Retina (tissue), 1 donor: Measurements from ENCODE around the gene MAGEF1.

Experiments
- DNase-seq: peaks from one replicate; pipeline ENCODE4 v3.0.0-alpha.2; 2016

The MAGEF1 gene

DNA sequence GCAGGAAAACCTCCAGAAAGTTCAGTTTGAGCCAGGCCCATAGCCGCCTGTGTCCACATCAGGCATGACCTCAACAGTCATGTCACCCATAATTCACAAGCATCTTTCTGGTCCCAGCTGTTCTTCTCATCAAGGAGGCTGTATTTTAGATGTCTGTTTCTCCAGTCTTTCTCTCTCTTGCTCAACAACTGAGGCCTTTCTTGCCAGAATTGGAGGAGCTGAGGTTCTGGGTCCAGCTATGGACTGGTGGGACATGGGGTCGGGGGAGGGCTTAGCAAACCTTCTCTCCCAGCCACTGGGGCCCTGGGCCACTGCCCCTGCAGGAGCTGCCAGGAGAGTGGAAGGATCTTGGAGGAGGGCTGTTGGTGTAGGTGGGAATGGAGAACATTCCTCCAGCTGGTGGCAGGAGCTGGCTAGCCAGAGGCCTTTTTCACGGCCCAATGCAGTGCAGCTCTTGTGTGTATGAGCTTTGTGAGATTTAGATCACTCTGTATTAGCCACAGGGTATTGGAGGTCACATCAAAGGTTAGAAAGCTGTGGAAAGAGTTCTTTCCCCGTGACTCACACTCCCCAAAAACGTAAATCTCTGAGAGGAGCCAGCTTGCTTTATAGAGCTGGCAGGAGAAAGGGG is 23.5 kb downstream of the MAGEF1 start:
- no peak for DNase-seq

DNA sequence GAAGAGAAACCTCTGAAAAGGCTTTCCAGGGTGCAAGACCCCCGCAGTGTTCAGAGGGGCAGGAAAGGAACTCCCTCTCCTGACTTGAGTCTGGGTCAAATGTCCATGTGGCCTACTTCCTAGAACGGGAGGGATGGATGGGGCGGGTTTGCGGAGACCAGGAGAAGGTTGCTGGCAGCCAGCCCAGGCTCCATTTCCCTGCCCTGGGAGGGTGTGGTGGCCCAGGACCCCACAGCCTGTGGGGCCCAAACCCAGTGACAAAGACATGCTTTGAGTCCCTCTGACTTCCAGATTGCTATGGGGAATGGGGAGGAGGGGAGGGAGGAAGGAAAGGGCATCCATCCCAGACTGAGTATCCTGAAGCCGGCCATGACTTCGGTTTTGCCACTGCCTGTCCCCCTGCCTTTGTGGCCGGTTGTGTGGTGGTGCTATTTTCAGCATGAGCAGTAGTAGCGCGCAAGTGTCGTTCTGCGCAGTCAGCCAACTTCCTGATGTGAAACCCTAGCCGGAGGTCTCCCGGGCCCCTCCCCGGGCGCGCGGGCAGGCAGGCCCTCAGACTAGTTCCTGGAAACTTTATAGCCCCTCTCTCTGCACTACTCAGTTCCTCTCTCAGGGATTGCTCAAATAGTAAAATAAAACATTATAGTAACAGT is 24.4 kb downstream of the MAGEF1 start:
- DNase-seq, result no peak

DNA sequence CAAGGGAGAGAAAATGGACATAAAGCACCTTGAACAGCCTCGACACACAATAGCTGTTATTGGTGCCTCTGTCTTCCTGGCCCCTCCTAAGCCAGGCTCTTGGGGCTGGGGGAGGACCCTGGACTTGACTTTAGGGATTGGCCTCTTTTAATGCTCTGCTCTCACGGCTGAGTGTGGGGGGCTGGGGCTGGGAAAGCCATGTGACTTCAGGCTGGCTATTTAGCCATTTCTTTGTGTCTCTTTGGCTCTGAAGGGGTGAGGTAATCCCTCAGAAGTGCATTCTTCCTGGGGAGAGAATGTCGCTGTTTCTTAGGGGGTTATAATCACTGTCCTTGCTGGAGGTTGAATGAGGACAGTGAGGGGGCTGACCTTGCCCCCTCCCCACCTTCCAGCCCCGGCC is 26.2 kb downstream of the MAGEF1 start:
- peak; percentile 59 for DNase-seq

DNA sequence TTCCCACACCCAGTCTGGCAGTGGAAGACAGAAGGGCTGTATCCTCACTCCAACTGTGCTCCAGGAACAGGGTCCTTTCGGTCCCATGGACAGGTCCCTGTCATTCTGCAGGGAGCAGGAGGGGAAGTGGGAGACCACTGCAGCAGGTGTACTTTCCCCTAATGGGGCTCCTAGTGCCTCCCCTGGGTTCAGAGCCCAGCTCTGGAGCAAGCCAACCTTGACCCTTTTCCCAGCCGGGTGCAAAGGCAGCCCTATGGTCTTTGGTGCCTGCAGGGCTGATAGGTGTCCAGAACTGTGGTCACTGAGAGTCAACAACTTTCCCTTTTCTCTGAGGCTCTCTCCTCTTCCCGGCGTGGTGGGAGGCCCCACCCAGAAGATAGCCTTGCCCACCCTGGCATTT is 26.8 kb downstream of the MAGEF1 start:
- no peak for DNase-seq

DNA sequence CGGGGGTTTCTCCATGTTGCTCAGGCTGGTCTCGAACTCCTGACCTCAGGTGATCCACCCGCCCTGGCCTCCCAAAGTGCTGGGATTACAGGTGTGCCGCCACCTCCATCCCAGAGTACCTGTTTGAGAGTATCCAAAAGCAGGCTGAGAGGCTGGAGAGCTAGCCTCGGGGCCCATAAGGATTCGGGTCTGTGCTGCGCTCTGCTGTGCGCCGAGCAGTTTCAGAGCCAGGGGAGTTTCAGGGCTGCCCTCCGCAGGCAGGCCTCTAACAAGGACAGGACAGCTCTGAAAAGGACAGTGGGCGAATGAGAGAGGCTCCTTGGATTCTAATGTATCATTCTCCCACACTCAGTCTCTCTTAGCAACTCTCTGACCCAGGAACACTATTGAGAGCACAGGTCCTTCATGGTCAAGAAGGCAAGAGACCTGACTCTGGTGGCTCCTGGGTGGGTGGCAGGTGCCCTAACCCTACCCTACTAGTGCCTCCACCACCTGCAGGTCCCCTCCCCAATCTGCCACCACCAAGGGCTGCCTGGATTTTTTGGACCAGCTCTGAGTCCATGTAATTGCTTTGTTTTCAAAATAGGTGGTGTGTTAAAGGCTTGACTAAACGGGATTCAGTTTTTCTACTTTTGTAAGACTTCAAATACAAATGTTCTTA is 27.8 kb downstream of the MAGEF1 start:
- no peak for DNase-seq

DNA sequence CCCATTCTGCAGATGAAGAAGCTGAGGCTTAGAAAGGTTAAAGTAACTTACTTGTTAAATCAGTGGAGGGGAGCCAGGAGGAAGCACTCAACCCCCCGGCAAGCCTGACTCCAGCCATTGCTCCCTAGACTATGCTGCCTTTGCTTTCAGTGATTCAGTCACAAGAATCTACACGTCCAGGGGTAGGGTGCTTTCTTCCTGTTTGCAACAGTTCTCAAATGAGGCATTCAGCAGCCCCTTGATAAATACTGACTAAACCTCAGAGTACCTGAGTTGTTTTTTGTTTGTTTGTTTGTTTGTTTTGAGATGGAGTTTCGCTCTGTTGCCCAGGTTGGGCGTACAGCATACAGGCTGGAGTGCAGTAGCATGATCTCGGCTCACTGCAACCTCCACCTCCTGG is 28.6 kb downstream of the MAGEF1 start:
- DNase-seq, result no peak

DNA sequence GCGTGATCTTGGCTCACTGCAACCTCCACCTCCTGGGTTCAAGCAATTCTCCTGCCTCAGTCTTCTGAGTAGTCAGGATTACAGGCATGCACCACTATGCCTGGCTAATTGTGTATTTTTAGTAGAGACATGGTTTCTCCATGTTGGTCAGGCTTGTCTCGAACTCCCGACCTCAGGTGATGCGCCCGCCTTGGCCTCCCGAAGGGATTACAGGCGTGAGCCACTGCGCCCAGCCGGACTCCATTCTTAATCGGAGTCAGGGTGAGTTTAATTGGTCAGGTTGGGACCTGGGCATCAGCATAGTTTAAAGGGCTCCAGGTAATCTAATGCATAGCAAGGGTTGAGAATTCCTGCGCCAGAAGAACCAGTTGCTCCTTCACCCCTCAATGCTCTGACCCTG is 29.2 kb downstream of the MAGEF1 start:
- DNase-seq, result no peak

DNA sequence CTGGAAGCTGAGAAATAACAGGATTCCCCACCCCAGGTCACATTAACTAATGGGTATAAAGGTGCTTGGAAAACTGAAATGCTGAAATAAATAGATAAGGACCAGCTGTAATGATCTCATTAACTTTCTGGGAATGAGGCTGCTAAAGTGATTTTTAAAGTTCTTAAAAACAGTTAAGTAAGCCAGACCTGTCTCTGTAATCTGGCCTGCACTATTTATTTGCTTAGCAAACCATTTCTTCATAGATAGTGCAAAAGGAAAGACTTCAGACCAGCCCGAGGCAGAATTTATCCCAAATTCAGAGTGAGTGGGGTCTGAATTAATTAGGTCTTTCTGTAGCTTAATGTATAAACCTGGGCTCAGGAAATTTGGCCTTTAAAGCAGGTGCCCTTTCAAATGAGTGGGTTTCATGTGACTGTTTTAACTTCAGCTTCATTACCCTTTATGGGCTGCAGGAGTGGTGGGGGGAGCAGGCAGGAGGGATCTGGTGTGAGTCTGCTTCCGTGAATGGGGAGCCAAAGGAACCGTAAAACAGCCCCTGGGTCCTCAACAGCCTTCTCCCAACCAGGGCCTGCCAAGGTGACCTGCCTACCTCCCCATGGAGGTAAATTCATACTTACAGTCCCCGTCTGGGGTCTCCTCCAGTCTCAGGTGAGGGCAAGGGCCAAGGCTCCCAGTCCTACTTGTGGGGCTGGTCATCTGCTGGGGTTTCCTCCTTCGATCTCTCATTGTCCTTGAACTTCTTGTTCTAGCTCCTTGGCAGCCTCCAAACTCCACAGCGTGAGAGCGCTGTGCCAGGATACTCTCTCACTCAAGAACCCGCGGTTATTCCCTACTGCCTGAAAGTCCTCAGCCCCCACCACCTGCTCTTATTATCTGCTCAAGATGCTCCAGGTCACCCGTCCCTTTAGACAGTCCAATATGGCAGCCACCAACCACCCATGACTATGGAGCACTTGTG is 31.2 kb downstream of the MAGEF1 start:
- DNase-seq, result no peak

DNA sequence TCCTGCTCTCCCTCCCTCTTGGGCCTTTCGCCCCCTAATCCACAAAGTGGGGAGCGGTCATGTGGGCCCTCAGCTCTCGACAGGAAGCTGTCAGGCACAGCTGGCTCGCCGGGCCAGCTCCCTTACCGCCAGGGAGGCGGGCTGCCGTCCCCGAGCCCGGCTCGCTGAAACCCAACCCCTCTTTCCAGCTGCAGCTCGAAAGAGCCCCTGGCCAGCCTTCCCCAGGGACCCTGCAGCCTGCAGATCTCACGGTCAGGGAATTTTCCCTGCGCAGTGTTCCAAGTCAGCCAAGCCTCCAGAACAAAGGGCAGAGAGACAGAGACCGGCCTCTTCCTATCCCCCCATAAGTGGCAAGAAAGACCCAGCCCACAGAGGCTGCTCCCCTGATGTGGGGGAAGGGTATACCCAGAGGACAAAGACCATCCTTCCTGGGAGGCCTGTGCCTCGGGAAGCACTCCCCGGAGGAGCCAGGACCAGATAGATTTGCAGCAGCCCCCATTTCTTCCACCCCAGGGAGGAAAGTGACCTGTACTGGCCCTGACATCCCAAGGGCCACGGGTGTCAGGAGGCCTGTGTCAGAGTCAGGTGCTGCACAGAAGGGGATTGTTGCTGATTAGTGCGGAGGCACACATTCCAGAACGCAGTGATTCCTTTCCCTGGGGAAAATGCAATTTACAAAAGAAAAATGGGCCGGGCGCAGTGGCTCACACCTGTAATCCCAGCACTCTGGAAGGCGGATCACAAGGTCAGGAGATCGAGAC is 32.6 kb downstream of the MAGEF1 start:
- DNase-seq, result peak; percentile 79

DNA sequence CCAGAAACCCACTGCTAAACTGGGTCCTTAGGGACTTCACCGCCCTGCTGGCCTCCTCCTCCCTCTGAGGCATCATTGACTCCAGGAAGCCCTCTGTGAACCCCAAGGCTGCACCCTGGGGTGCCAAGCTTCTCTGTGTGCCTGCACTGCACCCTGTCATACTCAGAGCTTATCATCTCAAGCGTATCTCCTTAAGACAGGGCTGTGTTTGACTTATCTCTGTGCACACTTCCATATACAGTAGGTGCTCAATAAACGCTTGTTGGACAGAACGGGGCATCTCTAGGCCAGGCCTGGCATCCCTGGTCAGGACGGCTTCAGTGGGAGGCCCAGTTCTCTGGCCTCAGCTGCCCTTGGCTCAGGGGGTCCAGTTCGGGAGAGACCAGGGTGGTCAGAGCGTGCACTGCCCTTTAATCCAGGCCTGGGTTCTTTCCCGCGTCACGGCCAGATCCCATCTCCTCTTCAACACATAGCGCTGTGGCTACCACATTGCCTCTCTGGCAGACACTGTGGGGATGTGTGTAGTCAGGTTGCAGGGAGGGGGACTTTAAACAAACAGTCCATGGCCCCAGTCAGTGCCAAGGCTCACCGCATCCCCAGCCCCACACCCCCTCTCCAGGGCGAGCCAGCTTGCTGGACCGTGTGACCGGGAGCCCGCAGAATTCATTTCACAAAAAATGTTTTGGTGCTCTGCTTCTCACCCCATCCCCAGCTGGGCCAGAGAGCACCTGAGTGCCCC is 33.4 kb downstream of the MAGEF1 start:
- peak; percentile 32 for DNase-seq

DNA sequence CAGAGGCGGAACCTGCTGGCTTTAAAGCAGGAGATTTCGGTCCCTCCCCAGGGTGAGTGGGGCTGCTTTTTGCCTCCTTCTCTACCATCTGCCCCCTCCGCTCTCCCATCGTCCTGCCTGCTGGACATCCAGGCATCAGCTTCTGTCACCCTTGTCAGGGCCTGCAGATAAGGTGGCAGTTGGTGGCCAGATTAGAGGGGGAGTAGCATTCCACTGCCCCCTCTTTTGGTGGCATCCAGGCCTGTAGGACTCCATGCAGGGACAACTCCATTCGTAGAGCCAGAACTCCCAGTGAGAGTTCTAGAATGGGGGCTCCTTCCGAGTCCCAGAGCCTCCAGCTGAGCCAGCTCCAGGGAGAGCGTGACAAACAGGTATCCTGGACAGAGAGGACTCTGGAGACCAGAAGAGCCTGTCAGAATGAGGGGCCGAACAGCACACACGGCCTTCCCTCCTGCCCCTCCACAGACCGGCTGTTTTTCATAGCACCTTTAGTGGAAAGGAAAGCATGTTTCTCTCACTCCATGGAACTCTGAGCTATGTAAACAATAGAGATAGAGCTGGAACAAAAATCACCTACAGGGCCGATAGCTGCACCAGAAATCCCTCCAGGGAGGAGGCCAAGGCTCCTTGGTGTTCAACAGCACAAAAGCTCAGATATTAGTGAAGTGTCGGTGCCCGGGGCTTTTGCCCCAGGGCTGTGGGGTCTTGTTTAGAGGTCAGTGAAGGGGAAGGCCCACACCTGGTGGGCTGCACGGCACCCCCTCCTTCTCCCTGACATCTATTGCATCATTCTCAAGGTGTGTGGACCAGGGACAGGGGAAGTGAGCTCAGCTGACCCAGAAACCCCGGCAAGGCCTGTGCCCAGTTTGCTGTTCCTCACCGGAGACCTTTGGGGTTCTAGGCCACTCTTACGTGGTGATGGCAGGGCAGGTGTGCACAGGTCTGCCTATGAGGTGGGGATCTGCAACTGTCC is 34.2 kb downstream of the MAGEF1 start:
- DNase-seq, result peak; percentile 3

DNA sequence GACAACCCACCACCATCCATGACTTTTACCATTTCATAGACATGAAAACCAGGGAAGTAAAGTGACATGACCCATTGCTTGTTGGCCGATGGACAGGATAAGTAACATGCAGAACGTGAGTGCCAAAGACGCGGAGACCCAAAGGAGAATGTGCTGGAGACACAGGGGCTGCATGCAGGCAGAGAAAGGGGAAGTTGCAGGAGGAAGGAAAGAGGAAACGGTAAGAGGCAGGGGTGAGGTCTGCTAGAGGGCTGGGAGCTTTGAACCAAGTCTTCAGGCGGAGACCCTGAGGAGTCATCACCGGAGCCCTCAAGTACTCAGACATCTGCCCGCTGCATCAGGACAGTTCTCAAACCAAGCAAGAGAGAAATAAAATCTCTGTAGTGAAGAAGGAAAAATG is 34.9 kb downstream of the MAGEF1 start:
- DNase-seq, result no peak

DNA sequence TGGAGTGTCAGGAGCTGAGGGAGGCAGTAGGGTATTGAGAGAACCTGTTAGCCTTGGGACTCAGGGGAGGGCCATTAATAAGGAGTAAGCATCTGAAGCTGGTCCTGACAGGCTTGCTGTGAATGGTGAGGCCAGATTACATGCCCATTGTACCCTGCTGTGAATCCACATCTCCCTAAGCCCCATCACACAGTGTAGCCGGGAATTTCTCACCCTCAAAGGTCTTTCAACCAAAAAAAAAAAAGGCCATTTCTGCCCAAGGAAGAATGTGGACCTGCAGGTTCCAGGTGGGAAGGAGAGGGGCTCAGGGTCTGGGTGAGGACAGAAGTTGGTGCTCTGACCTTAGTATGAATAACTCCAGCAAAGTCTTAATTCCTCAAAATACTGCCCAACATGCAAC is 37.2 kb downstream of the MAGEF1 start:
- no peak for DNase-seq

DNA sequence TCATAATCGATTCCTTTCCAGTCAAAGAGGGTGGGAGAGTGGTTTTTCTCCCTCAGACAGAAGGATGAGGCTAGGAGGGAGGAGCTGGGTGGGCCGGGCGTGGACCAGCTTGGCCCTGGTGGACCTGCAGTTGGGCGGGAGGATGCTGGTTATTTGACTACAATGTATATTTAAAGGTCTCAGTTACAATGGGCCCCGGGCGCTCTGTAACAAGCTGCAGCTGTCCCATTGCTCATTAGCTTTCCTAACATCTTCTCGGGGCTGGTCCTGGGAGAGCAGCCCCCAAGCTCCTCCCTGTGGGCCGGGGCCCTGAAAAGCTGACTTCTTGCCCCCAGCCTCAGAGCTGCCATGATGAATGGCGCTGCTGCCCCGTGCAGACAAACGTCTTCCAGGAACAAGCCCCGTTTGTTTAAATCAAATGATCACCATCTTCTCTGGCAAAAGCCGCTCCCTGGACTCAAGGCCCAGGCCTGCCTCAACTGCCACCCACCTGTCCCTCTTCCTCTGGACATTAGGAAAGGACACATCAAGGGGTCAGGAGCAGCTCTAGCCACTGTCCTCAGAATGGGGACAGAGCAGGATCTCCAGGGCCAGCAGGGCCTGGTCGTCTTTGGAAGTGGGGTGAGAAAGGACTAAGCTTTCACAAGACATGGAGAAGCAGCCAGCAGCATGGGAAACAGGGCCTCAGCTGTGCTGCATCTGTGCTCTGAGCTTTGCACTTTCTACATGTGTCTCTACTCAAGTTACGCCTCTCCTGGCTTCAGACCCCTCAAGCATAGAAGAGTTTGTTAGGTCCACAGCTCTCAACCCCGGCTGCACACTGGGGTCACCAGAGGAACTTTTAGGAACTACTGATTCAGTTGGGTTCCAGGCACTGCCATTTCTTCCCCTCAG is 38.6 kb downstream of the MAGEF1 start:
- no peak for DNase-seq

DNA sequence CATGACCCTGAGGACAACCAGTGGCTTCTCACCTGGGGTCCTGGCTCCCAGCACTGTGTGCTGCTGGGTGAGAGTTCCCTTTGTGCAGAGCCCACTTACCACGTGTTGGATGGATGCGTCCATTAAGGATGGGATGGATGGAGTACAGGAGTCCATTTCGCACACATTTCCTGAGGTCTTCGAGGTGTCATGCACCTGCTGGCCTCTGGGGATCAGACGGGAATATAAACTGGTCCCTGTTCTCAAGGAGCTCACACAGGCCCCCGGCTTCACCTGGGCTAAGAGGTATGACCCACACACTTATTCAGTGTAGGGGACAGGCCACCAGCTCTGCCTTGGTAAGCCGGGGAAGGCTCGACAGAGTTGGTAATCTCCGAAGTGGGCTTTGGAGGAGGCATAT is 39.5 kb downstream of the MAGEF1 start:
- DNase-seq, result no peak

DNA sequence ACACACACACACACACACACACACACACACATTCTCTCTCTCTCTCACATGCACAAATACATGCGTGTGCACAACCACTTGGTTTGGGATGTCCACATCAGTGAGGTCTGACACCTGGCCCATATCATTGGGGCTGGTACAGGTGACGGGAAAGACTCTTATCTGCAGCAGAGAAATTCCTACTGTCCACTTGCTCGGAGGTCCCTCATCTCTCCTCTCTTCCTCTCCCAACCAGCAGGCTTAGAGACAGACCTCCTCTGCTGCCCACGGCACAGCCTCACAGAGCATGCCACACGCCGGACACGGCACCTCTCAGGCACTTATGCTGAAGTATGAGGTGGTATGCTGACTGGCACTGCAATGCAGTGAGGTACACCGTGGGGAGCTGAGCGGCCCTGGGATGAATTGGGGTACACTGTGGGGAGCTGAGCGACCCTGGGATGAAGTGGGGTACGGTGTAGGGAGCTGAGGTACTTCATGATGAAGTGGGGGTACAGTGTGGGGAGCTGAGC is 41.7 kb downstream of the MAGEF1 start:
- DNase-seq, result no peak

DNA sequence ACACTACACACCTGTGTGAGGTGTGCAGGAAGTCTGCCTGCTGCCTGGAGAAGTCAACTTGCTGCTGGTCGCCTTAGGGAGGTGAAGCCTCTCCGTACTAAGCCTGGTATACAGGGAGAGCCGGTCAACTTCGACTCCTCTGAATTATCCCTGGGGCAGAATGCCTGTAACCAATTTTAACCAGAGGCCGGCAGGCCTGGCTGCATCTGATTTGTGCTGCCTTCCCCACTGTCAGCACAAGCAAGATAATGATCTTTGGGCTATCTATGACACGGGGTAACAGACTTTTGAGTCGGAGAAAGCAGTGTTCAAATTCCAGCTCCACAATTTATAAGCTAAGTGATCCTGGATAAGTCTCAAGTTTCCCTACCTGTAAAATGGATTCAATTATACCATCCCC is 42.3 kb downstream of the MAGEF1 start:
- no peak for DNase-seq

DNA sequence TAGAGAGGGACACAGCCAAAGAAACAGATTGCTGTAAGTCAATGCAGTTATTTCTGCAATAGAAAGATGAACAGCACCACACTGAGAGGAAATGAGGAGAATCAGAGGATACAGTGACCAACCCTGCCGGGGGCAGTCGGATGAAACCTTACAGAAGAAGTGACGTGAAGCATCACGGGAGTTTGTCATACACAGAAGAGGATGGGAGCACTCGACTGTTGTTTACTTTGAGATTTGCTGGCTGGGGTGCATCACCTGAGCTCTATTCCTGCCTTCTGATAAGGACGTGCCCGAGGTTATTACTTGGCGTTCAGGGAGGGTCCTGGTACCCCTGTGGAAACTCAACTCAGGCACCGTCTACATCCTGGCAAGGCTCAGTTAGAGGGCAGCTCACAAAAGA is 45.4 kb downstream of the MAGEF1 start:
- no peak for DNase-seq

DNA sequence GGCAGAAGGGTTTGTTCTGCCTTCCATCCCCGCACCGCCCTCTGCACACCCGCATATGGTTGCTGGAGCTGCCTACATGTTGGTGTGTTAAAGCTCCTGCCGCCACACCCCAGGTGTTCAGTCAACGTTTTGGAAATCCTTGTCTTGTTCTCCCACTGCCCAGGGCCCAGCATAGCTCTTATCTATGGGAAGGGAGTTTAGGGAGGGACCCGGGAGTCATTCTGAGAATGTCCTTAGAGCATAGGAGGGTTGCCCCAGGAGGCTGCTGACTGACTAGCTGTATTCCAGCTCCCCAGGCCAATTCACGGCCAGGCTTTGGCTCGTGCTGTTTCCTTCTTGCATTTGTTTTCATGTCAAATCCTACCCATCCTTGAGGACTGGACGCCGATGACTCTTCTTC is 46.8 kb downstream of the MAGEF1 start:
- no peak for DNase-seq
